ENCODE results near the gene MAGI2. TPM values are rescaled to one million over a fixed set of nuclear protein-coding genes. Genes with fewer than 3 reads are reported as not detected.

The MAGI2 gene
- total RNA-seq, 2 donors from 2014 or later: 18.3 to 31.8 TPM

GRCh38 chr7:78765943-78766729, 687.3 kb downstream of the MAGI2 start:
- Histone ChIP-seq H3K27me3 (replicated peaks; ENCODE audit: insufficient read depth) (no peaks in the 10 kb centered on the region), H3K27ac (no peak overlapping the region), H3K4me3 (no peak overlapping the region), H3K36me3 (no peaks in the 10 kb centered on the region), H3K4me1 (ENCODE audit: control insufficient read depth in 1 of 2, low read depth in 2 of 2) (peaks cover 5 to 19% of the 10 kb centered on the region in 2 donors), H3K9me3 (no peaks in the 10 kb centered on the region)
- TF ChIP-seq, protein P1, sequence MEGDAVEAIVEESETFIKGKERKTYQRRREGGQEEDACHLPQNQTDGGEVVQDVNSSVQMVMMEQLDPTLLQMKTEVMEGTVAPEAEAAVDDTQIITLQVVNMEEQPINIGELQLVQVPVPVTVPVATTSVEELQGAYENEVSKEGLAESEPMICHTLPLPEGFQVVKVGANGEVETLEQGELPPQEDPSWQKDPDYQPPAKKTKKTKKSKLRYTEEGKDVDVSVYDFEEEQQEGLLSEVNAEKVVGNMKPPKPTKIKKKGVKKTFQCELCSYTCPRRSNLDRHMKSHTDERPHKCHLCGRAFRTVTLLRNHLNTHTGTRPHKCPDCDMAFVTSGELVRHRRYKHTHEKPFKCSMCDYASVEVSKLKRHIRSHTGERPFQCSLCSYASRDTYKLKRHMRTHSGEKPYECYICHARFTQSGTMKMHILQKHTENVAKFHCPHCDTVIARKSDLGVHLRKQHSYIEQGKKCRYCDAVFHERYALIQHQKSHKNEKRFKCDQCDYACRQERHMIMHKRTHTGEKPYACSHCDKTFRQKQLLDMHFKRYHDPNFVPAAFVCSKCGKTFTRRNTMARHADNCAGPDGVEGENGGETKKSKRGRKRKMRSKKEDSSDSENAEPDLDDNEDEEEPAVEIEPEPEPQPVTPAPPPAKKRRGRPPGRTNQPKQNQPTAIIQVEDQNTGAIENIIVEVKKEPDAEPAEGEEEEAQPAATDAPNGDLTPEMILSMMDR (IDR thresholded peaks at IDR 0.05): no peak
- ATAC-seq (ENCODE audit: insufficient number of reproducible peaks, low FRiP score, low read depth) (no peak), DNase-seq (ENCODE audit: low spot score) (no peak)

DNA sequence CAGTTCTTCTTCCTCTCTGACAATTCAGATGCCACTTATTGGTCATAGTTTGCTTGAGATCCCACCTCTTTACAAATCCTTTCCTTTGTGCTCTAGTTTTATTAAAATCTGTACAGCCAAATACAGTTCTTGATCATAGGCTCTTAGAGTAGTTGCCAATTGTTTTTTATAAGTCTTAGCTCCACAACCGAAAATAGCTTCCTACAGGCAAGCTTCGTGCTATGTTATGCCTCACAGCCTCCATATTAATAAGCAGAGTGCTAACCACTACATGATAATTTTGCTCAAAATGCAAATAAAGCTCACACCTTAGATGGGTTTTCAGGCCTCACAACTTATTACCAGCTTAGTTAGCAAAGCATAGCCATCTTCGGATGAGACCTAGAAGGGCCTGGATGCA, 688.9 kb downstream of the MAGI2 start:
- TF ChIP-seq, protein P1 (IDR thresholded peaks at IDR 0.05): no peak
- ATAC-seq (ENCODE audit: insufficient number of reproducible peaks, low FRiP score, low read depth) (no peak), DNase-seq (ENCODE audit: low spot score) (no peak)
- H3K9me3 ChIP-seq: no peaks in the 10 kb centered on the region
- H3K27me3 ChIP-seq (replicated peaks; ENCODE audit: insufficient read depth): no peaks in the 10 kb centered on the region
- peaks cover 0 to 6% of the 10 kb centered on the region in 2 donors for H3K4me1 ChIP-seq (ENCODE audit: control insufficient read depth in 1 of 2, low read depth in 2 of 2)
- H3K27ac ChIP-seq: no peak overlapping the region
- no peak overlapping the region for H3K4me3 ChIP-seq
- H3K36me3 ChIP-seq: no peaks in the 10 kb centered on the region

DNA sequence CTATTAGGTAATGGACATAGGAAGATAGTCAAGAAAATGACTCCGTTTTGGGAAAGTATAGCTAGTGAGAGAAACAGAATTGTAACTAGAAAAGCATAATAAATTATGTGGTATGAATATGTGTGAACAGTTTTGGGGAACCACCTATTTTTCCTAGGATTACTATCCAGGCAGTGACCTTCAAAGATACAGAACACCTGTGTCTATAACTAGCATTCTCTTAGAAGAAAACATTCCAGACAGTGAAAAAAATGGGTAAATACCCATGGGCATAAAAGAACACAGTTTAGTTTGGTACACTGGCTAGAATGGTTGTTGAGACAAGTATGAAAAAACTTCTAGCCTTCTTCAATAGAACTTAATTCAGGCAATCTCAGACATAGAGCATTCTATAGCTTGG, 690.8 kb downstream of the MAGI2 start:
- Histone ChIP-seq H3K4me1 (ENCODE audit: control insufficient read depth in 1 of 2, low read depth in 2 of 2) (peaks cover 0 to 6% of the 10 kb centered on the region in 2 donors), H3K27me3 (replicated peaks; ENCODE audit: insufficient read depth) (no peaks in the 10 kb centered on the region), H3K36me3 (no peaks in the 10 kb centered on the region), H3K27ac (no peak overlapping the region), H3K9me3 (no peaks in the 10 kb centered on the region), H3K4me3 (no peak overlapping the region)
- TF ChIP-seq, protein P1 (IDR thresholded peaks at IDR 0.05): no peak
- ATAC-seq (ENCODE audit: insufficient number of reproducible peaks, low FRiP score, low read depth) (no peak), DNase-seq (ENCODE audit: low spot score) (no peak)

DNA sequence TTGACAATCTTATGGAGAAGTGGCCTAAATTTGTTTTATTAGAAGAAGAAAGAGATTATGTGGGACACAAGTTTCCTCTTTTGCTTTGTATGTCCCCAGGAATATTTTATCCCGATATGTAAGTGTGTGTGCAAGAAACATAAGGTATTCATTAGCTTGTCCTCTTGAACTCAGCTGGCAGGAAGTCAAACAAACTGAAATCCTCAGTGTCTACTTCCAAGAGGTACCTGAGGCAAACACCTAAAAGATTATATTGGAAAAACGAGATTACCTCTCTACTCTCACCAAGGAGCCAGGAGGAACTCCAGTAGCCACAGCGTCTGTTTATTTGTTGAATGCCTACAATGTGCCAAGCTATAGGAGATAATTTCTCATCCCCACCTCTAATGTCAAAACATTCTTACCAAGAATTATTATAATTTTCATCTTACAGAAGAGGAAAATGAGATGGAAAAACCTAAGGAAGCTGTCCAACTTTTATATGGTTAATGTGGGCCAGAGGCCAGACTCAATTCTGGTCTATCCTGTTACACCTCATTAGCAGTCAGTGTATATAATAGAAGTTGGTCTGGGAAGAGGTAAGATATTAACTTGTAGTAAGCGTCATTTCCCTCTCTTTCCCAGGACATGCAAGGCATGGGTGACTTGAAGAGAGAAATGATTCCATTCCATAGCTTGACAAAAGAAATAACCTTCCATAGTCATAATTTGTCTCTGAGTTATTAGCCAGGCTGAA, 692.7 kb downstream of the MAGI2 start:
- Histone ChIP-seq H3K36me3 (no peaks in the 10 kb centered on the region), H3K4me3 (no peak overlapping the region), H3K27ac (no peak overlapping the region), H3K27me3 (replicated peaks; ENCODE audit: insufficient read depth) (no peaks in the 10 kb centered on the region), H3K9me3 (no peaks in the 10 kb centered on the region), H3K4me1 (ENCODE audit: control insufficient read depth in 1 of 2, low read depth in 2 of 2) (peaks cover 0 to 6% of the 10 kb centered on the region in 2 donors)
- no peak for DNase-seq (ENCODE audit: low spot score)
- ATAC-seq (ENCODE audit: insufficient number of reproducible peaks, low FRiP score, low read depth): no peak
- TF ChIP-seq, protein P1 (IDR thresholded peaks at IDR 0.05): no peak

DNA sequence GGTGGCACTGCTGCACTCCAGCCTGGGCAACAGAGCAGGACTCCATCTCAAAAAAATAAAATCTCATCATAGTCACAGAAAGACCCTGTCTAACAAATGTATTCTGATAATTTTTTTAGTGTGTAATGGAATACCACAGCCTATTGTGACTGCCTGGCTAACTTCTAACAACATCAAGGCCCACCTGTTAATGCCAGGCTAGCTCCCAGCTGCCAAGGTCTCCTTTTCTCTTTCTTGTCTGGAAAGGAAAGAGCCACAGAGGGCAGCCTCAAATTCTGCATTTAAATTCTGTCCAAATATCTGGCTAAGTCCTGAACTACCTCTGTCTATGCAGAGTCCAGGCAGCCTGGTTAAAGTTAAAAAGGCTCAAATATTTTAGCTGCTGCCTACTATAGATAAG, 700.9 kb downstream of the MAGI2 start:
- H3K4me3 ChIP-seq: no peak overlapping the region
- DNase-seq (ENCODE audit: low spot score) (no peak), ATAC-seq (ENCODE audit: insufficient number of reproducible peaks, low FRiP score, low read depth) (no peak)
- no peaks in the 10 kb centered on the region for H3K36me3 ChIP-seq
- H3K27ac ChIP-seq: no peak overlapping the region
- H3K4me1 ChIP-seq (ENCODE audit: control insufficient read depth in 1 of 2, low read depth in 2 of 2): no peaks in the 10 kb centered on the region
- H3K27me3 ChIP-seq (replicated peaks; ENCODE audit: insufficient read depth): no peaks in the 10 kb centered on the region
- no peaks in the 10 kb centered on the region for H3K9me3 ChIP-seq
- TF ChIP-seq, protein P1 (IDR thresholded peaks at IDR 0.05): no peak
